Nephron progenitor cell (in vitro differentiated cells): ENCODE results near the gene MYRF.

Source experiments
- DNase-seq: peaks from one replicate; pipeline ENCODE4 v3.0.0; 2021
- H3K27ac Mint-ChIP-seq: 2 replicates; pipeline ENCODE4 v1.8.0; 2021; ENCODE audit warnings: mild to moderate bottlenecking, moderate library complexity, mixed read lengths
- H3K27me3 Mint-ChIP-seq: 2 replicates; pipeline ENCODE4 v1.8.0; 2021; ENCODE audit warnings: mild to moderate bottlenecking, low read depth, mixed read lengths; ENCODE audit not compliant: poor library complexity
- H3K36me3 Mint-ChIP-seq: 2 replicates; pipeline ENCODE4 v1.8.0; 2021; ENCODE audit warnings: low read depth, mixed read lengths
- H3K4me1 Mint-ChIP-seq: 2 replicates; pipeline ENCODE4 v1.8.0; 2021; ENCODE audit warnings: mixed read lengths
- H3K4me3 Mint-ChIP-seq: 2 replicates; pipeline ENCODE4 v1.8.0; 2021; ENCODE audit warnings: mild to moderate bottlenecking, moderate library complexity, mixed read lengths
- H3K9me3 Mint-ChIP-seq: 2 replicates; pipeline ENCODE4 v1.8.0; 2021; ENCODE audit warnings: mild to moderate bottlenecking, moderate library complexity, mixed read lengths
- TF ChIP-seq, protein P1 (sequence below): fragments of 200-600 bp; sonication (generic); IDR thresholded peaks from 2 replicates; pipeline ENCODE4 v1.5.0; 2021; ENCODE audit warnings: antibody characterized with exemption

Gene MYRF

DNA sequence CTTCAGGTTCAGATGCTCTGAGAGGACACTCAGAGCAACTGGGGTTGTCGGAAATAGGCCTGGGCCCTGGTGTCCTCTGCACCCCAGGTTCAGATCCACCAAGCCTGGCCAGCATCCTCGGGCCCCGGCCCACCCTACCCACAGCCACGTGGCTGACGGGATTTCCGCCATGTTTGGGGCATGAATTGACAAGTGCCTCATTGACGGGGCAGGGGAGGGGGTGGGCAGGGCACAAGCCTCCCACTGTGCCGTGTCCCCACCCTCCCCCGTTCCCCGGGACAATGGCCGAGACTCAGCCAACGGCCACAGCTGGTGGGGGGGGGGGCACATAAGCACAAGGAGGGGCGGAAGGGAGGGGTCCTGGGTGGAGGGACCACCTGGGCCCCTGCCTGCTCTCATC is 8.5 kb downstream of the MYRF start:
- TF ChIP-seq, protein P1, sequence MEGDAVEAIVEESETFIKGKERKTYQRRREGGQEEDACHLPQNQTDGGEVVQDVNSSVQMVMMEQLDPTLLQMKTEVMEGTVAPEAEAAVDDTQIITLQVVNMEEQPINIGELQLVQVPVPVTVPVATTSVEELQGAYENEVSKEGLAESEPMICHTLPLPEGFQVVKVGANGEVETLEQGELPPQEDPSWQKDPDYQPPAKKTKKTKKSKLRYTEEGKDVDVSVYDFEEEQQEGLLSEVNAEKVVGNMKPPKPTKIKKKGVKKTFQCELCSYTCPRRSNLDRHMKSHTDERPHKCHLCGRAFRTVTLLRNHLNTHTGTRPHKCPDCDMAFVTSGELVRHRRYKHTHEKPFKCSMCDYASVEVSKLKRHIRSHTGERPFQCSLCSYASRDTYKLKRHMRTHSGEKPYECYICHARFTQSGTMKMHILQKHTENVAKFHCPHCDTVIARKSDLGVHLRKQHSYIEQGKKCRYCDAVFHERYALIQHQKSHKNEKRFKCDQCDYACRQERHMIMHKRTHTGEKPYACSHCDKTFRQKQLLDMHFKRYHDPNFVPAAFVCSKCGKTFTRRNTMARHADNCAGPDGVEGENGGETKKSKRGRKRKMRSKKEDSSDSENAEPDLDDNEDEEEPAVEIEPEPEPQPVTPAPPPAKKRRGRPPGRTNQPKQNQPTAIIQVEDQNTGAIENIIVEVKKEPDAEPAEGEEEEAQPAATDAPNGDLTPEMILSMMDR = no peak
- no peak for DNase-seq
- H3K27ac Mint-ChIP-seq = no peak overlapping the region
- no peaks in the 10 kb centered on the region for H3K9me3 Mint-ChIP-seq
- H3K36me3 Mint-ChIP-seq = no peaks in the 10 kb centered on the region
- peaks cover 3% of the 10 kb centered on the region for H3K27me3 Mint-ChIP-seq
- peaks cover 71% of the 10 kb centered on the region for H3K4me1 Mint-ChIP-seq
- H3K4me3 Mint-ChIP-seq = no peak overlapping the region

DNA sequence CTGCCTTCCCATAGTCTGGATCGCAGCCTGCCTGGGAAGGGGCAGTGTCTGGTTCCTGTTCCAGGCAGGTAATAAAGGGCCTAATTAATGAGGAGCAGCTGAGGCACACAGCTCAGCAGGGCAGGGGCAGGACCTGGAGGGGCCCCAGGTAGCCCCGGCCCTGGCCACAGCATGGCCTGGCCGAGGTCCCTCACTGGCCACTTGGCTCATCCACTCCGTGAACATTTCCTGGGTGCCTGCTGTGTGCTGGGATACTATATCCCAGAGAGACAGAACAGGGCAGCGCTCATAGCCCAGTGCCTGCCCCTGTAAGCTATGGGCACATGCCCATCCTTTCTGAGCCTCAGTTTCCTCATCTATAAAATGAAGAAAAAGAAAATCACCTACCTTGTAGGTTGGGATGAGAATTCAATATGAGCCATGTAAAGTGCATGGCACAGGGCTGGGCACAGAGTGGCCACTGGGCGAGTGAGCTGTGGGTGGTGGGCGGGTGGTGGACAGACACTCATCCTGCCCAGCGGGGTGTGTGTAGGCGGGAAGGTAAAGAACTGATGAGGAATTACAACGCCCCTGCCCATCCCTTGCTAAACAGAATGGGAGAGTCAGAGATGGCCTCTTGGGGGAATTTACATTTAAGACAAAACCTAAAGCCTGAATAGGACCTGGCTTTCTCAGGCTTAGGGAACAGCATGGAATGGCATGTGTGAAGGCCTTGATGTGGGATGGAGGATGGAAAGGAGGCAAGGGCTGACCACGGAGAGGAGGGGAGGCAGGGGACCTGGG is 9.2 kb downstream of the MYRF start:
- H3K27ac Mint-ChIP-seq = peak overlapping the region; percentile 62
- peaks cover 3% of the 10 kb centered on the region for H3K27me3 Mint-ChIP-seq

DNA sequence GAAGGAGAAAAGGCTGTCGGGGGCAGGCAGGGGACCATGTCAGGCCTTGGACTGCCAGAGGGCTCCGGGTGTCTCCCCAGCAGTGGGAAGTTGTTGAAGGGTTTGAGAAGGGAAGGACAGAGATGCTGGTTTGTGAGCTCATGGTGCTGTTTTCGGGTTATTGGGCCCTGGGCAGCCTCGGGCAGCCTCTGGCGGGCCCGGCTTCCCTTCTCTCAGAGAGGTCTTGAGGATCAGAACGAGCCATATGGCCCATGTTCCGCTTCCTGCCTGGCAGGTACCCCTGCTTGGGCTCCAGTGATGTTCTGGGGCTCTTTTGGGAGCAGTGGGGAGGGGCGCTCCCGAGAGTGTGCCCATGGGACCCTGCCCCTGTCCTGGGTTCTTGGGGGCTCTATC is 9.8 kb downstream of the MYRF start:
- Mint-ChIP-seq H3K27me3 (peaks cover under 1% of the 10 kb centered on the region), H3K36me3 (no peaks in the 10 kb centered on the region), H3K4me3 (no peak overlapping the region)

More for the DNA sequence above, 9.2 kb downstream of the MYRF start:
- H3K4me1 Mint-ChIP-seq = peaks cover 71% of the 10 kb centered on the region
- H3K9me3 Mint-ChIP-seq = no peaks in the 10 kb centered on the region
- no peak overlapping the region for H3K4me3 Mint-ChIP-seq
- DNase-seq = no peak
- no peaks in the 10 kb centered on the region for H3K36me3 Mint-ChIP-seq
- TF ChIP-seq, protein P1 = no peak

DNA sequence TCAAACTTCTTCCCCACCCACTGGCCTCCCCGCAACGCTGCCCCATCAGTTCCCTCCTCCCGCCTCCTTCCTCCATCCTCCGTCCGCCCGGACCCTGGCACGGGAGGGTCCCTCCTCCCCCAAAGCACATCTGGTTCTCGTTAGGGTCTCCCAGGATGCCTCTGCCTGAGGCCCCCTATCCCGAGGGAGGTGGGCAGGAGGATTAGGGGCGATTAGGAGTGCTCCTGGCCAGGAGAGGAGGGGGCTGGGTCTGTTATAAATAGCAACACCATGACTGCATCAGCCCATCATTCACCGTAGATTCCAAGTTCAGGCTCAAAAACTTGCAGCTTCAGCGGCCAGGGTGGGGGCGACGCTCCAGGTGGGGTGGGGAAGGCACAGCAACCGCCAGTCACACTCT is 10.4 kb downstream of the MYRF start:
- TF ChIP-seq, protein P1 = no peak
- DNase-seq = no peak
- Mint-ChIP-seq H3K27me3 (no peaks in the 10 kb centered on the region), H3K4me1 (peaks cover 65% of the 10 kb centered on the region), H3K36me3 (no peaks in the 10 kb centered on the region), H3K9me3 (no peaks in the 10 kb centered on the region), H3K27ac (no peak overlapping the region), H3K4me3 (peak overlapping the region; percentile 21)

More for the DNA sequence above, 9.8 kb downstream of the MYRF start:
- peaks cover 69% of the 10 kb centered on the region for H3K4me1 Mint-ChIP-seq
- H3K9me3 Mint-ChIP-seq = no peaks in the 10 kb centered on the region
- DNase-seq = no peak
- H3K27ac Mint-ChIP-seq = no peak overlapping the region
- TF ChIP-seq, protein P1 = no peak

DNA sequence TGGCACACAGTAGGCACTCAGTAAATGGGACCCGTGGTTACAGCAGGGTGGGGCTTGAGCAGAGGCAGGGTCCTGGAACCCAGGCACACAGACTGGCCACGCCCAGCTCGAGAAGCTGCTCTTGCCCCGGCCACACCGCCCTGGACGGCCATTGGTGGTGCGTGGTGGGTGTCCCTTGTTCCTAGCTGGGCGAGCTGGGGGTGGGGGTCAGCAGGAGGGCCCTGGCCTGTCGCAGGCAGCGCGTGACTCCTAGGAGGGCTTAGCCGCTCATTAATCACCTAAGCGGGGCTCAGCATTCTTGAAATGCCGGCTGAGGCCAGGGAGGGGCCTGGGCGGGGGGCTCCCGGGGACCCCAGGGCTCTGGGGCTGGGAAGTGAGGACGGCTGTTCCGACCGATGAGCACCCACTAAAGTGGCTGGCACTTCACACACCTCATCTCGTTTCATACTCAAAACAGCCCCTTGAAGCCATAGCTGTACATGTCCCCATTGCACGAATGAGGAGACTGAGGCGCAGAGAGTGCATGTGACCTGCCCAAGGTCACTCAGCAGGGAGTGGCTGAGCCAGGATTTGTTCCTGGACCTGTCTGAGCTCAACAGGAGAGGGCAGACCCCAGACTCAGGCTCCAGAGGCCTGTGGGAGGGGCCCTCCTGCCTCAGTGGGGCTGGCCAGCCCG is 11.6 kb downstream of the MYRF start:
- Mint-ChIP-seq H3K27ac (no peak overlapping the region), H3K4me1 (peaks cover 66% of the 10 kb centered on the region), H3K27me3 (no peaks in the 10 kb centered on the region), H3K9me3 (no peaks in the 10 kb centered on the region), H3K4me3 (no peak overlapping the region), H3K36me3 (no peaks in the 10 kb centered on the region)
- TF ChIP-seq, protein P1 = no peak
- DNase-seq = no peak
